Gastrocnemius medialis (tissue), 4 donors: ENCODE results near the gene SLC10A7.

Source experiments
- POLR2A ChIP-seq, 2 donors: fragments of 450-650 bp; IDR thresholded peaks; one replicate each; pipeline ENCODE4 v1.6.1; 2017; ENCODE audit warnings: antibody characterized with exemption in 2 of 2, mild to moderate bottlenecking in 2 of 2, moderate library complexity in 2 of 2
- TF ChIP-seq, protein P1 (sequence below), 5 experiments: fragments of 450-650 bp in 3 of 5; fragments of 200-600 bp in 2 of 5; sonication (generic) in 2 of 5; IDR thresholded peaks in 4 of 5; conservative IDR thresholded peaks in 1 of 5; 1 replicate in 4 of 5; 2 replicates in 1 of 5; pipeline ENCODE4 v1.5.1; 2016 to 2019; ENCODE audit warnings: antibody characterized with exemption in 5 of 5, mild to moderate bottlenecking in 3 of 5, moderate library complexity in 3 of 5

DNA sequence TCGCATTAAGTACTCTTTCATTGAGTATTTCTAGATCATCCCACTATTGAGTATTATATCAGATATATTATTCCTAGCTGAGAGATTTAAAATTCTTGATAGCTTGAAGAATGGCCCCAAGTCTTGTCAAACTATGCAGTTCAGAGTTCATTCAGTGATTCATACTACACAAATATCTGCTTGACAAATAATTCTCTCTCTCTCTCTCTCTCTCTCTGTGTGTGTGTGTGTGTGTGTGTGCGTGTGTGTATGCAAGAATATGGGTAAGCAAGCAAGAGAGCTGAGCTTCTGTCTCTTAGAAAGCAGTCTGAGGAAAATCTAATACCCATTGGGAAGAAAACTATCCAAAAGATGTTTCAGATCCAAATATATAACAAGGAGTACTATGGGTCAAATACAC is 142.0 kb downstream of the SLC10A7 start:
- TF ChIP-seq, protein P1, sequence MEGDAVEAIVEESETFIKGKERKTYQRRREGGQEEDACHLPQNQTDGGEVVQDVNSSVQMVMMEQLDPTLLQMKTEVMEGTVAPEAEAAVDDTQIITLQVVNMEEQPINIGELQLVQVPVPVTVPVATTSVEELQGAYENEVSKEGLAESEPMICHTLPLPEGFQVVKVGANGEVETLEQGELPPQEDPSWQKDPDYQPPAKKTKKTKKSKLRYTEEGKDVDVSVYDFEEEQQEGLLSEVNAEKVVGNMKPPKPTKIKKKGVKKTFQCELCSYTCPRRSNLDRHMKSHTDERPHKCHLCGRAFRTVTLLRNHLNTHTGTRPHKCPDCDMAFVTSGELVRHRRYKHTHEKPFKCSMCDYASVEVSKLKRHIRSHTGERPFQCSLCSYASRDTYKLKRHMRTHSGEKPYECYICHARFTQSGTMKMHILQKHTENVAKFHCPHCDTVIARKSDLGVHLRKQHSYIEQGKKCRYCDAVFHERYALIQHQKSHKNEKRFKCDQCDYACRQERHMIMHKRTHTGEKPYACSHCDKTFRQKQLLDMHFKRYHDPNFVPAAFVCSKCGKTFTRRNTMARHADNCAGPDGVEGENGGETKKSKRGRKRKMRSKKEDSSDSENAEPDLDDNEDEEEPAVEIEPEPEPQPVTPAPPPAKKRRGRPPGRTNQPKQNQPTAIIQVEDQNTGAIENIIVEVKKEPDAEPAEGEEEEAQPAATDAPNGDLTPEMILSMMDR (IDR thresholded peaks at IDR 0.05 in 4 of 5, conservative IDR thresholded peaks at IDR 0.05 in 1 of 5), result no peak
- no peak for TF ChIP-seq POLR2A (IDR thresholded peaks at IDR 0.05)
